ENCODE data around the gene CD200R1L. TPM values are rescaled to one million over a fixed set of nuclear protein-coding genes. Genes with fewer than 3 reads are reported as not detected.

Gene CD200R1L
- total RNA-seq, 1 experiment from 2014 or later, result not detected

GRCh38 chr3:112845772-112846171, 892 bp downstream of the CD200R1L start:
- CTCF ChIA-PET, result no interaction called here

GRCh38 chr3:112829046-112829445, 17.6 kb downstream of the CD200R1L start:
- Histone ChIP-seq H3K4me1 (ENCODE audit: control insufficient read depth, insufficient read depth, low read length) (no peaks in the 10 kb centered on the region), H3K36me3 (ENCODE audit: control insufficient read depth, insufficient read depth, low read length) (no peaks in the 10 kb centered on the region), H3K4me3 (ENCODE audit: low read depth in 2 of 2, low read length in 2 of 2) (no peak overlapping the region), H3K27ac (ENCODE audit: low read length) (no peak overlapping the region), H3K27me3 (ENCODE audit: control insufficient read depth, insufficient read depth, low read length) (no peaks in the 10 kb centered on the region), H3K9me3 (ENCODE audit: control insufficient read depth, insufficient read depth, low read depth, low read length) (no peaks in the 10 kb centered on the region)
- in situ Hi-C loops (cut with HindIII; ENCODE audit: low pct_unique_long_range_greater_than_20kb, low sequenced_read_pairs) (no loop called here), intact Hi-C loops (cut with micrococcal nuclease; ENCODE audit: unreplicated experiment) (no loop called here)
- no peak for ATAC-seq
- no peak for TF ChIP-seq POLR2AphosphoS5 (IDR thresholded peaks at IDR 0.05; ENCODE audit: low read depth, low read length)
- no peak for TF ChIP-seq TCF7L2 (IDR thresholded peaks at IDR 0.05; ENCODE audit: low read depth, low read length)
- no peak for TF ChIP-seq CTCF (IDR thresholded peaks at IDR 0.05)
- no peak for TF ChIP-seq REST (IDR thresholded peaks at IDR 0.05; ENCODE audit: insufficient read depth in 1 of 2, low read depth in 2 of 2, low read length in 1 of 2)
- no peak for TF ChIP-seq SIN3A (IDR thresholded peaks at IDR 0.05; ENCODE audit: borderline replicate concordance, insufficient read depth, low read depth, low read length)
- CTCF ChIA-PET, result no interaction called here
- BruUV-seq (replicated peaks), result no TSS peak
- POLR2A ChIA-PET, result no interaction called here
- no peak for DNase-seq (ENCODE audit: low read depth, low spot score)

More at GRCh38 chr3:112845772-112846171, 892 bp downstream of the CD200R1L start:
- intact Hi-C loops (cut with micrococcal nuclease; ENCODE audit: unreplicated experiment), result no loop called here
- Histone ChIP-seq H3K9me3 (ENCODE audit: control insufficient read depth, insufficient read depth, low read depth, low read length) (no peaks in the 10 kb centered on the region), H3K4me1 (ENCODE audit: control insufficient read depth, insufficient read depth, low read length) (no peaks in the 10 kb centered on the region), H3K4me3 (ENCODE audit: low read depth in 2 of 2, low read length in 2 of 2) (no peak overlapping the region), H3K27me3 (ENCODE audit: control insufficient read depth, insufficient read depth, low read length) (no peaks in the 10 kb centered on the region), H3K36me3 (ENCODE audit: control insufficient read depth, insufficient read depth, low read length) (no peaks in the 10 kb centered on the region), H3K27ac (ENCODE audit: low read length) (no peak overlapping the region)
- ATAC-seq (no peak), DNase-seq (ENCODE audit: low read depth, low spot score) (no peak)
- POLR2A ChIA-PET, result no interaction called here
- TF ChIP-seq TCF7L2 (IDR thresholded peaks at IDR 0.05; ENCODE audit: low read depth, low read length) (no peak), POLR2AphosphoS5 (IDR thresholded peaks at IDR 0.05; ENCODE audit: low read depth, low read length) (no peak), CTCF (IDR thresholded peaks at IDR 0.05) (no peak), SIN3A (IDR thresholded peaks at IDR 0.05; ENCODE audit: borderline replicate concordance, insufficient read depth, low read depth, low read length) (no peak), REST (IDR thresholded peaks at IDR 0.05; ENCODE audit: insufficient read depth in 1 of 2, low read depth in 2 of 2, low read length in 1 of 2) (no peak)
- no TSS peak for BruUV-seq (replicated peaks)
- in situ Hi-C loops (cut with HindIII; ENCODE audit: low pct_unique_long_range_greater_than_20kb, low sequenced_read_pairs), result no loop called here

All from Panc1 (cell line).